ENCODE data around the gene TAS2R39. TPM values are rescaled to one million over a fixed set of nuclear protein-coding genes. Genes with fewer than 3 reads are reported as not detected.
"Not testable (repeated sequence)": the region's sequence is repeated elsewhere in the genome, so short reads cannot be mapped to it uniquely, and the experiment has no call there.

TAS2R39 gene
- total RNA-seq, 1 experiment from 2014 or later, result not detected

- Histone ChIP-seq H3K27me3 (replicated peaks; ENCODE audit: insufficient read depth, low read depth, low read length, poor library complexity) (peaks cover 8% of the 10 kb centered on the region), H3K4me1 (ENCODE audit: insufficient read depth, low read length, poor library complexity, severe bottlenecking) (no peaks in the 10 kb centered on the region), H3K9me3 (ENCODE audit: low read depth, low read length, poor library complexity, severe bottlenecking) (no peaks in the 10 kb centered on the region), H3K27ac (ENCODE audit: low read depth, low read length, poor library complexity, severe bottlenecking) (no peak overlapping the region), H3K4me3 (ENCODE audit: low read depth, low read length, poor library complexity, severe bottlenecking) (no peak overlapping the region), H3K36me3 (ENCODE audit: insufficient read depth, low read length, poor library complexity, severe bottlenecking) (no peaks in the 10 kb centered on the region)
- ChIA-PET POLR2A (ENCODE audit: low non-redundant PET) (no interaction called here), CTCF (no interaction called here)
- intact Hi-C loops (cut with micrococcal nuclease; ENCODE audit: unreplicated experiment), result no loop called here
- no peak for DNase-seq (ENCODE audit: low spot score)
- no TSS peak for BruUV-seq (replicated peaks)
- no peak for TF ChIP-seq EZH2 (IDR thresholded peaks at IDR 0.05; ENCODE audit: borderline replicate concordance, low read depth, low read length, poor library complexity, severe bottlenecking)
- no peak for TF ChIP-seq CTCF (conservative IDR thresholded peaks at IDR 0.05; ENCODE audit: low read depth, low read length)
These were observed 10.9 kb upstream of the TAS2R39 start for GRCh38 chr7:143172354-143172753.

- BruUV-seq (replicated peaks), result no TSS peak
- Histone ChIP-seq H3K9me3 (ENCODE audit: low read depth, low read length, poor library complexity, severe bottlenecking) (no peaks in the 10 kb centered on the region), H3K4me3 (ENCODE audit: low read depth, low read length, poor library complexity, severe bottlenecking) (no peak overlapping the region), H3K27me3 (replicated peaks; ENCODE audit: insufficient read depth, low read depth, low read length, poor library complexity) (peaks cover 4% of the 10 kb centered on the region), H3K27ac (ENCODE audit: low read depth, low read length, poor library complexity, severe bottlenecking) (no peak overlapping the region), H3K36me3 (ENCODE audit: insufficient read depth, low read length, poor library complexity, severe bottlenecking) (no peaks in the 10 kb centered on the region), H3K4me1 (ENCODE audit: insufficient read depth, low read length, poor library complexity, severe bottlenecking) (no peaks in the 10 kb centered on the region)
- no peak for TF ChIP-seq EZH2 (IDR thresholded peaks at IDR 0.05; ENCODE audit: borderline replicate concordance, low read depth, low read length, poor library complexity, severe bottlenecking)
- no peak for TF ChIP-seq CTCF (conservative IDR thresholded peaks at IDR 0.05; ENCODE audit: low read depth, low read length)
- CTCF ChIA-PET, result interaction anchor here (0.7 kb wide), 1 partner anchor 168 kb away, joined by 5 read pairs; no protein-coding TSS in a partner anchor
- no peak for DNase-seq (ENCODE audit: low spot score)
- intact Hi-C loops (cut with micrococcal nuclease; ENCODE audit: unreplicated experiment), result no loop called here
- POLR2A ChIA-PET (ENCODE audit: low non-redundant PET), result no interaction called here
These were observed 7.1 kb upstream of the TAS2R39 start for GRCh38 chr7:143176128-143176527.

GRCh38 chr7:143177374-143178119 is 5.7 kb upstream of the TAS2R39 start:
- intact Hi-C loops (cut with micrococcal nuclease; ENCODE audit: unreplicated experiment), result no loop called here
- TF ChIP-seq EZH2 (IDR thresholded peaks at IDR 0.05; ENCODE audit: borderline replicate concordance, low read depth, low read length, poor library complexity, severe bottlenecking) (no peak), CTCF (conservative IDR thresholded peaks at IDR 0.05; ENCODE audit: low read depth, low read length) (no peak)
- POLR2A ChIA-PET (ENCODE audit: low non-redundant PET), result no interaction called here
- Histone ChIP-seq H3K27me3 (replicated peaks; ENCODE audit: insufficient read depth, low read depth, low read length, poor library complexity) (peaks cover 4% of the 10 kb centered on the region), H3K9me3 (ENCODE audit: low read depth, low read length, poor library complexity, severe bottlenecking) (no peaks in the 10 kb centered on the region), H3K4me3 (ENCODE audit: low read depth, low read length, poor library complexity, severe bottlenecking) (no peak overlapping the region), H3K4me1 (ENCODE audit: insufficient read depth, low read length, poor library complexity, severe bottlenecking) (no peaks in the 10 kb centered on the region), H3K36me3 (ENCODE audit: insufficient read depth, low read length, poor library complexity, severe bottlenecking) (no peaks in the 10 kb centered on the region), H3K27ac (ENCODE audit: low read depth, low read length, poor library complexity, severe bottlenecking) (no peak overlapping the region)
- BruUV-seq (replicated peaks), result no TSS peak
- CTCF ChIA-PET, result no interaction called here
- no peak for DNase-seq (ENCODE audit: low spot score)

- intact Hi-C loops (cut with micrococcal nuclease; ENCODE audit: unreplicated experiment); BruUV-seq (replicated peaks); H3K36me3 ChIP-seq (ENCODE audit: insufficient read depth, low read length, poor library complexity, severe bottlenecking); H3K9me3 ChIP-seq (ENCODE audit: low read depth, low read length, poor library complexity, severe bottlenecking); POLR2A ChIA-PET (ENCODE audit: low non-redundant PET); H3K4me1 ChIP-seq (ENCODE audit: insufficient read depth, low read length, poor library complexity, severe bottlenecking); H3K4me3 ChIP-seq (ENCODE audit: low read depth, low read length, poor library complexity, severe bottlenecking); DNase-seq (ENCODE audit: low spot score); CTCF ChIA-PET; H3K27ac ChIP-seq (ENCODE audit: low read depth, low read length, poor library complexity, severe bottlenecking): not testable (repeated sequence)
- peaks cover 14% of the 10 kb centered on the region for H3K27me3 ChIP-seq (replicated peaks; ENCODE audit: insufficient read depth, low read depth, low read length, poor library complexity)
These were observed 2.4 kb upstream of the TAS2R39 start for GRCh38 chr7:143180771-143181170.
